ENCODE results near the gene C19orf12.

DNA sequence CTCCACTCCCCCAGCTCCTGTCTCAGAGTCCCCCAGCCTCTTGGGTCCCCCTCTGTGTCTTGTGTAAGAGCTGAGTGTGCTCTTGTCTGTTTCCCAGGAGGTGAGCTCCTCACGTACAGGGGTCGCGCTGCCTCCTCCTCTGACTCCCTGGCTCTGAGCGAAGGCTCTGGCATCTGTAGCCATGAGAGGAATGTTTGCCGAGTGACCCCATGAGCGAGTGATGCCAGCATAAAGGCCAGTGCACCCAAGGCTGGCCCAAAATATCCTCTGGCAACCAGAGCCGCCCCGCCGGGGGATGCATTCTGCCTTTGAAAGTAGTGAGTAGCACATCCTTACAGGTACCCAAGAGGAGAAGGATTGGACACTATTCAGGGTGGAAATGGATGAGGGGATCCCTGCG, 26.2 kb upstream of the C19orf12 start:
- no peak for TF ChIP-seq CTCF (IDR thresholded peaks at IDR 0.05; ENCODE audit: low read length)
- TF ChIP-seq EZH2 (IDR thresholded peaks at IDR 0.05; ENCODE audit: borderline replicate concordance, low read length): no peak

Measured in OCI-LY1 (cell line).